AG09319 (cell line): ENCODE measurements around the gene TAF6.

Source experiments
- DNase-seq: peaks from one replicate; pipeline ENCODE4 v3.0.0-alpha.2; 2010; ENCODE audit warnings: low read depth; ENCODE audit errors: extremely low read depth
- TF ChIP-seq, protein P1 (sequence below): IDR thresholded peaks from 2 replicates; pipeline ENCODE4 v1.5.1; 2011; ENCODE audit warnings: low read depth, mild to moderate bottlenecking, inconsistent platforms, low read length, moderate library complexity

The TAF6 gene

DNA sequence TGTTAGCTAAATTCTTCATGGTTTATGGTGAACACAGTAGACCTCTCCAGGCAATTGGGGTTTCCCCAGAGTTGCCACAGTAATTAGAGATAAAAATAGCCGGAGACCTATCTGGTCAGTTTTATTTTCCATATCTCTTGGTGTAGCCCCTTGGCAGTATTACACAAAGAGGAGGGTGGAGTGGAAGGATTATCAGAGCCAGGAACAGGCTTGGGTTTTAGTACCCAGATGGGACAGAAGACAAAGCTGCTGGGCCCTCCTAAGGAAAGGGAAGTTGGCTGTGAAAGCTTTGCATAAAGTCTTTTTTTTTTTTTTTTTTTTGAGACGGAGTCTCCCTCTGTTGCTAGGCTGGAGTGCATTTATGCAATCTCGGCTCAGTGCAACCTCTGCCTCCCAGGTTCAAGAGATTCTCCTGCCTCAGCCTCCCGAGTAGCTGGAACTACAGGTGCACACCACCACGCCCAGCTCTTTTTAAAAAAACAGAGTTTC is 59.9 kb downstream of the TAF6 start:
- DNase-seq: no peak
- TF ChIP-seq, protein P1, sequence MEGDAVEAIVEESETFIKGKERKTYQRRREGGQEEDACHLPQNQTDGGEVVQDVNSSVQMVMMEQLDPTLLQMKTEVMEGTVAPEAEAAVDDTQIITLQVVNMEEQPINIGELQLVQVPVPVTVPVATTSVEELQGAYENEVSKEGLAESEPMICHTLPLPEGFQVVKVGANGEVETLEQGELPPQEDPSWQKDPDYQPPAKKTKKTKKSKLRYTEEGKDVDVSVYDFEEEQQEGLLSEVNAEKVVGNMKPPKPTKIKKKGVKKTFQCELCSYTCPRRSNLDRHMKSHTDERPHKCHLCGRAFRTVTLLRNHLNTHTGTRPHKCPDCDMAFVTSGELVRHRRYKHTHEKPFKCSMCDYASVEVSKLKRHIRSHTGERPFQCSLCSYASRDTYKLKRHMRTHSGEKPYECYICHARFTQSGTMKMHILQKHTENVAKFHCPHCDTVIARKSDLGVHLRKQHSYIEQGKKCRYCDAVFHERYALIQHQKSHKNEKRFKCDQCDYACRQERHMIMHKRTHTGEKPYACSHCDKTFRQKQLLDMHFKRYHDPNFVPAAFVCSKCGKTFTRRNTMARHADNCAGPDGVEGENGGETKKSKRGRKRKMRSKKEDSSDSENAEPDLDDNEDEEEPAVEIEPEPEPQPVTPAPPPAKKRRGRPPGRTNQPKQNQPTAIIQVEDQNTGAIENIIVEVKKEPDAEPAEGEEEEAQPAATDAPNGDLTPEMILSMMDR: no peak
